NCI-H2196 treated with DMSO at 0.1 percent for 48 hours (cell line): ENCODE data around the gene SHC1.

Experiments used
- DNase-seq: peaks from one replicate; lab custom pipeline; 2025; ENCODE audit not compliant: unreplicated experiment; lab: John Stamatoyannopoulos, UW

Gene SHC1

DNA sequence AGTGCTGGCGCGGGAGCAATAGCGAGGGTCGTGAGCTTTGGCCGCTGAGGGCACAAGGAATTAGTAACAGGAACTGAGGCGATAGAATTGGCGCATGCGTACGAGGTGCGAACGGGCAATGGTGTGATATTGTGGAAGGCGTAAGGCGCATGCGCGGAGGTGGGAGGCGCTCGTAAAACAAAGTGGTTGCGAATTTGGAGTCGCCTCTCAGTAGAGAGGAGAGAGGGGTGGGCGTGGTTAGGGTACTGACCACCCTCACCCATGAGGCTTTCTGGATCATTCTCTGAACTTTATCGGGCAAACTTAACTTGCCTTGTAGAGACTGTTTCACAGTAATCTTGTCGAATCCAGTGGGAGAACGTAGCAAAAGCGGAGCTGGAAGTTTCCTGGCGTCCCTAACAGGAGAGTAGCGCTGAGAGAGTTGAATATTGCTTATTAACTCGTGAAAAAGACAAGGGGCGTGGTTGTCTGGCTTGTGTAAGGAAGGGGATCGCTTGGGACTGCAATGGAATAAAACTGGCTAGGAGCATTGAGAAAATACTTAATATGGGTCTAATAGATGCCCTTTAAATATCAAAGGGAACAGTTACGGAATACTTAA, 4.4 kb upstream of the SHC1 start:
- peak; percentile 94 for DNase-seq

GRCh38 chr1:154974102-154974807, 3.7 kb upstream of the SHC1 start, which contains the start of gene CKS1B:
Gene CKS1B (plus strand): TSS chr1:154974681. CDS start chr1:154974746, 65 bp downstream.
- DNase-seq: peak; percentile 99

DNA sequence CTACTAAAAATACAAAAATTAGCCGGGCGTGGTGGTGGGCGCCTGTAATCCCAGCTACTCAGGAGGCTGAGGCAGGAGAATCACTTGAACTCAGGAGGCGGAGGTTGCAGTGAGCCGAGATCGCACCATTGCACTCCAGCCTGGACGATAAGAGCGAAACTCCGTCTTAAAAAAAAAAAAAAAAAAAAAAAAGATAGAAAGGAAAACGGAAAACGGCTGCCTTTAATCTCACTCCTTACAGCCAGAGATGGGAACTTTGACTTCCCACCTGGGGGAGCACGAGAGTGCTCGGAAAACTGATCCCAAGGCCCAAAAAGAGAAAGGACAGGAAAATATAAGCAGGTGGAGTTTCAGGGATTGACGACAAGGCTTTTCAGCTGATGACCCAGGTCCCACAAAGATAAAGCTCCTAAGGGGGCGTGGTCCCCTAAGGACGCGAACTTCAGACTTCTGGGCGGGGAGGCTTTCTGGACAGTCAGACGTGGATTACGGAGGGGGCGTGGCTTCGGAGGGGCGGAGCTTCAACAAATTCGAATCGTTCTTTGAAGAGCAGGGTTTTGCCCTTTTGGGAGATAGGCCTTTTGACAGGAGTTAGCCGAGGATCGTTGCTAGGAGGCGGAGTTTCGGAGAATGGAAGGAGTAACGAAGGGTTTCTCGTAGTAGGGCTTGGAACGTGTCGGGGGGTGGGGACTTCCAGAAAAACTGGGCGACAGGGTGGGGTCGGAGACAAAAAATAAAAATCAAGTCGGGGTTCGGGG, 3.0 kb upstream of the SHC1 start:
- DNase-seq: peak; percentile 89

DNA sequence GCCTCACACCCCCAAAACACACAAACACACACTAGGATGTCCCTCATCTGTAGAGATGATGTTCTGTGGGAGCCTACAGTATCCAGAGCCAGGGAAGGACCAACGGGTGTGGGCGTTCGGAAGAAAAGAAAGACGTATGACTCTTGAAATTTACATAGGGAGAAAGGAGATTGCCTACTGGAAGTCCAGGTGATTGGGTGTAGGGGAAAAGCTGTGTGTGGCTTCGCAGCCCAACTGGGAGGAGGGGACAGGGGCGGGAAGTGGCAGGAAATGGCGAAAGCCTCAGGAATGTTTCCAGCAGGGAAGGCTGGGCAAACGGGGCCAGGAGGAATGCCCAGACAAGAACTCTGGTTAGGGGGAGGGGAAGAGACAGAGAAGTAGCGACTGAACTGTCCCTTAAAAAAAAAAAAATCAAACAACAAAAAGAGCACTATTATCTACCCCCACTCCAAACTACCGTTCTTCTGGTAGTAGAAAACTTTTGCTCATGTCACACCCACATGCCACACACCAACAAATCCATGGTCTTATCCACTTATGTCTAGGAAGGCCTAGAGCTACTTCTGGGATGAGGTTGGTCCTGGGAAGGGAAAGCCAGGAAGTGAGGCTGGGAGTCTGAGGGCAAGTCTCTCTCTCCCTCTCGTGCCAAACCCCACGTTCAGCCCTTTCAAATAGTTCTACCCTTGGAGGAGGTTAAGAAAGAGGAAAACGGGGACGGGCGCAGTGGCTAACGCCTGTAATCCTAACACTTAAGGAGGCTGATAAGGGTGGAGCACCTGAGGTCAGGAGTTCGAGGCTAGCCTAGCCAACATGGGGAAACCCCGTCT, 2.2 kb upstream of the SHC1 start:
- peak; percentile 35 for DNase-seq

DNA sequence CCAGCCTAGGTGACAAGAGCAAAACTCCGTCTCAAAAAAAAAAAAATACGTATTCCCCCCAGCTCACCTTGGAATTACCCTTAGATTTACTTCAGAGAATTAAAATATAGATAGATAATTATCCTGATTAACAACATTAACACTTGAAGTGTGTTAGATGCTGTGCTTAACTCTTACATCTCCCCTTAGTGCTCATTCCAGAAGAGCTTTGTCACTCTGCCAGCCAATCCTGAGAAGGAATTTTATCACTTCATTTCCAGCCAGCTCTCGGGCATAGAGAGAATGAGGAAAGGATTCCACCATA, 1.6 kb upstream of the SHC1 start:
- DNase-seq: no peak

GRCh38 chr1:154971341-154971998, 923 bp upstream of the SHC1 start:
- DNase-seq: no peak

DNA sequence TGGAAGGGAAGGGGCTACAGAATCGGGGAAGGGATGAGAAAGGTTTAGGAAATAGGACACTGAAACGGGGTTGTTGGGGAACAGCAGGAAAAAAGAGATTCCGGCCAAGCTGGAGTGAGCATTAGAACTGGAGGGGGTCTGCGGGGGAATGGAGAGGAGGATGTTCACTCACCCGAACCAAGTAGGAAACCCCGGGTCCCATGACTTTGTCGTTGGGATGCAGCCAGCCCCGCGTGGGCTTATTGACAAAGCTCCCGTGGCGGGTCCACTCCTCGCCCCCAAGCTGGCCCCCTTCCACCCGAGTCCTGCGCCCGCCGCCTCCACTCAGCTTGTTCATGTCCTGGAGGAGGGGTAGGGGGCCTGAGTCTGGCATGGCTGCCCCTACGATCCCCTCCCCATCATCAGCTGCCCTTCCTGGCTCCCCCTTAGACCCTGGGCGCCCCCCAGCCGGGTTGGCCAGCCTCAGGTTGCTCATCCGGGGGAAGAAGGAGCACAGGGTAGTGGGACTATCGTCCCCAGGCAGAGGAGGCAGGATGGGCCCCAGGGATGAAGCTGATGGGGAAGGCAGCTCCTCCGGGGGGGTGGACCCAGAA, 591 bp downstream of the SHC1 start:
- no peak for DNase-seq

GRCh38 chr1:154969246-154969645, 1.3 kb downstream of the SHC1 start:
- DNase-seq: no peak

DNA sequence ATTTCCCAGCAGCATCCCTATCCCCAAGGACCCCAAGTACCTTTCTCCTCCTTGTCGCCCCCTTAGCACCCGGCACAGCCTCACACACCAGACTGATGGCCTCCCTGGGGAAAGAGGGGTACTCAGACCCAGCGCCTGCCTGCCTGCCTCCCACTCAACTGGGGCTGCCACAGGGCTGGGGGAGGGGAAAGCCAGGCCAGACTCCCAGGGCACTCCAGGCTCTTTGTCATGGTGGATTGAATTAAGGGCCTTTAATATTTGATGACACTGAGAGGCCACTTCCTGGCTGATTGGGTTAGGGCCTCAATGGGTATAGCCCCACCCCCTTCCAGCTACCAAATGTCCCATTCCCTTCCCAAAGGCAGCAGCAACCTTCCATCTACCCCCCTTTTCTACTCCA, 1.8 kb downstream of the SHC1 start:
- no peak for DNase-seq

DNA sequence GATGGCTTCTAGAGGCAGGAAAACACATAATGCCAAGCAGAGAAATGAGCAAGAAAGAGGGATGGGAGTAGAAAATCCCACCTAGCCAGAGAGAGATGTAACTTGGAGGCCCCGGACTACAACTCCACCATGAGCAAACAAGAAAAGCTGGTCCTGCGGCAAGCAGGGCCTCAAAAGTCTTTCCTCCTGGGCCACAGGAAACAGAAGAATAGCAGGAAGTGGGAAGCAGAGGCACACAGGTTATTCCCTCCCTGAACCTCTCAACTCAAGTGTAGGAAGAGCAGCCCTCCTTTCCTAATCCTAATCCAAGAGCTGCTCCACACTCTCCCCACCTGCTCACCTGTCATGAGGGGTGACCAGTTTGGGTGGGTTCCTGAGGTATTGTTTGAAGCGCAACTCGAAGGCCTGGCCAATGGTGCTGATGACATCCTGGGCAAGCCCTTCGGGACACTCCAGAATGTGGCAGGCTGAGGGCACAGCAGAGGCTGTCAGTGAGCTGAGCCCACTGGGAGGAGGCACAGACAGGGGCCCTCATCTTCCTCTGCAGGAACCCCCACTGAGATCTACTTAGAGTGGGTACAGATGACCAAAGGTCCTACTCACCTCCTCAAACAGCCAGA, 3.1 kb downstream of the SHC1 start:
- no peak for DNase-seq

DNA sequence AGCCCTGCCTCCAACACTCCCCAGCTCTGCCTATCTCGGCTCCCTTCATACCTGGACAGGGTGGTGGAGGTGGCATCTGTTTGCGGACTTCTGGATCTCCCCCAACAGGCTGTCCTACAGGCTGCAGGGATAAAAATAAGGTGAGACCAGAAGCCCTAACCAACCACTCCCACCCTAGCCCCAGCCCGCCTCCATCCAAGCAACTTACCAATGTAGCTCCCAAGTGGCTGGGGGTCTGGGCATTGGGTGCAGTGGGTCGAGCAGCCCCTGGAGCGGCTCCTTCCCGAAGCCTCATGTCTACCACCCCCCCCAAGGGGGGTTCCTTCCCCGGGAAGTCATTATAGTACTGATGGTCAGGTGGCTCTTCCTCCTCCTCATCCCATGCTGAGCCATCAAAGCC, 4.4 kb downstream of the SHC1 start:
- no peak for DNase-seq

DNA sequence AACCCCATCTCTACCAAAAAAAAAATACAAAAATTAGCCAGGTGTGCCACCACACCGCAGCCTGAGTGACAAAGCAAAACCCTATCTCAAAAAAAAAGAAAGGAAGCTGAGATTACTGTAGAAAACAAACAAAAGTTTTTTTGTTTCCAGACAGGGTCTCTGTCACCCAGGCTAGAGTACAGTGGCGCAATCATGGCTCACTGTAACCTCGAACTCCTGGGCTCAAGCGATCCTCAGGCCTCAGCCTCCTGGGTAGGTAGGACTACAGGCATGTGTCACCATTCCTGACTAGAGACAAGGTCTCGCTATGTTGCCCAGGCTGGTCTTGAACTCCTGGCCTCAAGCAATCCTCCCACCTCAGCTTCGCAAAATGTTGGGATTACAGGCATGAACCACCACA, 6.2 kb downstream of the SHC1 start:
- DNase-seq: no peak

- DNase-seq: no peak
Observed at GRCh38 chr1:154963643-154964042, 6.9 kb downstream of the SHC1 start.

- no peak for DNase-seq
Observed at GRCh38 chr1:154962795-154963330, 7.7 kb downstream of the SHC1 start.

GRCh38 chr1:154962156-154962749, 8.3 kb downstream of the SHC1 start:
- no peak for DNase-seq

DNA sequence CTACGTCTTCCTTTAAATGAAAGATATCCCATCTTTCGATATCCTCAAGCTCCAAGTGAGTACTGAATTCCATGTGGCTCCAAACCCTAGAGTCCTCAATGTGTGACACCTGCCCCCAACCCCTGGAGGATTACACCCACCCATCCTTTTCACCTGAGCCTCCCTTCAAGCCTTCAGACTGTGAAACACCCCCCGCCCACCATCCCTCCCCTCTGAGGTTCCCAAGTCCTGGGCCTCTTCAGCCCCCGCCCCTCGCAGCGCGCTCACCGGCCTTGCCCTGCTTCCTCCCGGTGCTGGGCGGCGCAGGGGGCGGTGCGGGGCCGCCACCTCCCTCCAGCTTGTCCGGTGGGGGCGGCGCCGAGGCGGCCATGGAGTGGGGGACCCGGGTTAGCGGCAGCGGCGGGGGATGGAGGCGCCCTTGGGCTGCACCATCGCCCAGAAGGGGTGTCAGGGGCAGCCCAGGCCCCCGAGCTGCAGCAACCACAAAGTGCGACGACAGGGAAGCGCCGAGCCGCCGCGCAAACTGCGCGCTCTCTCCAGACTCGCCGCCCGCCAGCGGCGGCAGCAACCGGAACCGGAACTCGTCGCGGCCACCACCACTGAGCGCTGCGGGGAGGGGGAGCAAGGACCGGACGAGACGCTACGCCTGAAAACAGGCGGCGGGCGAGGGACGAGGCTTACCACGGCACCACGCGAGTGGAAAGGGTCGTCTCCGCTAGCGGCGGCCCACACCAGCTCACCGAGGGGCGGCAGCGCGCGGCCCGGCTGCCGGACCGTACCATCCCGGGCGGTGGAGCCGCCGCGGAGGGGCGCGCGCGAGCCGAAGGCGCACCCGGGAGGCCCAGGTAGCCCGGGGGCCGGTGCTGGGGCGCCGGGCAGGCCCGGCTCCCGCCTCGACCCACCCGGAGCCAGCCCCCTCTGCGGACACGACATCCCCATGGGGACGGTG, 9.1 kb downstream of the SHC1 start, which contains the start of gene PYGO2:
TSS of gene PYGO2 (minus strand) at position 576 of the 949 bp plus-strand sequence. CDS start at position 370, 206 bp downstream.
- peak; percentile 64 for DNase-seq

DNA sequence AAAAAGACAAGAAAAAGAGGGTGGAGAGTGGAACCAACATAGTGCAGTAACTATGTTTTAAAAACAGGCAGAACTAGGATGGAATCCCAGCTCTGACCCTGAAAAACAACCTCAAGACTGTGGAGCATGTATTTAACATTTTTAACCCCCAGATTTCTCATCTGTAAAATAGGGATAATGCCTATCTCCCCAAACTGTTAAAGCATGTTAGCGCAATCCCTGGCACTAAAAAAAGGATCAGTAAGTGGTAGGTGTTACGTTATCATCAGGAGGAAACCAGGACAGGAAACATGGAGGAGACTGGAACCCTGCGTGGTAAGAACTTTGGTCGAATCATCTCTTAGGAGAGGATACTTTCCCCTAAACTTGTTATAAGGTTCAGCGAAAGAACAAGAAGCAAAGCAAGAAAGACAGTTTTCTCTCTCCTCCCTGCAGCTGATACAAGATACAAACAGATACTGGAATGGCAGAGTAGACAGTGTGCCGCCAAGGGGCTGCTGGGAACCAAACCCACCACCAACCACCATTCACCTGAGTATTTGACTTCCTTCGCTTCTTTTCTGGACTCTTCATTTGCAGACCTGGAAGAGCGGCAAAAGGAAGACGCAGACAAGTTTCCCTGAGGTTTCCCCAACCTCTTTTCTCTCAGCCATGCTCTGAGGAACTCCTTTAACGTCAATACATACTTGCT, 10.0 kb downstream of the SHC1 start:
- DNase-seq: no peak

DNA sequence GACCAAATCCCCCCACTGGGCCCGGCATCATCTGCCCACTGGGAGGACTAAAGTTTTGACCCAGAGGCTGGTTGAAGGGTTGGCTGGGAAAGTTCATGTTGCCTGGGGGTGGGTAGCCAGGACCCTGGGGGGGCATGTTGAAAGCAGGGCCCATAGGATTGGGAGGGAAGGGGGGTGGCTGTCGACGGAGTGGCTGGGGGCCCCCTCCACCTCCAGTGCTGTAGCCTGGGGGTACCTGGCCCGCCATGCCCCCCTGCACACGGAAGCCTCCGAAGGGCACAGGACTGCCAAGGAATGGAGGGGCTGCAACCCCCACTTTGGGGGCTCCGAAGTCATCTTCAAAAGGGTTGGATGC, 11.1 kb downstream of the SHC1 start:
- DNase-seq: no peak
